Ishikawa (cell line): ENCODE data around the gene NACC2.

Experiments
- CEBPB ChIP-seq: IDR thresholded peaks from 2 replicates; pipeline ENCODE4 v1.6.1; 2012
- CREB1 ChIP-seq: IDR thresholded peaks from 2 replicates; pipeline ENCODE4 v1.6.1; 2012; ENCODE audit warnings: low read depth
- EGR1 ChIP-seq: IDR thresholded peaks from 2 replicates; pipeline ENCODE4 v1.6.1; 2012
- EP300 ChIP-seq: IDR thresholded peaks from 2 replicates; pipeline ENCODE4 v1.6.1; 2012; ENCODE audit warnings: borderline replicate concordance
- FOXM1 ChIP-seq: IDR thresholded peaks from 2 replicates; pipeline ENCODE4 v1.6.1; 2012; ENCODE audit warnings: low read depth, borderline replicate concordance
- MAX ChIP-seq: IDR thresholded peaks from 2 replicates; pipeline ENCODE4 v1.6.1; 2012
- RAD21 ChIP-seq: IDR thresholded peaks from 2 replicates; pipeline ENCODE4 v1.6.1; 2012; ENCODE audit warnings: low read depth
- REST ChIP-seq: IDR thresholded peaks from 2 replicates; pipeline ENCODE4 v1.6.1; 2012; ENCODE audit warnings: low read depth, mild to moderate bottlenecking
- TAF1 ChIP-seq: IDR thresholded peaks from 2 replicates; pipeline ENCODE4 v1.6.1; 2012; ENCODE audit warnings: low read depth, mild to moderate bottlenecking
- TCF12 ChIP-seq: IDR thresholded peaks from 2 replicates; pipeline ENCODE4 v1.6.1; 2012; ENCODE audit warnings: low read depth
- TEAD4 ChIP-seq: IDR thresholded peaks from 2 replicates; pipeline ENCODE4 v1.6.1; 2012
- USF1 ChIP-seq: IDR thresholded peaks from 2 replicates; pipeline ENCODE4 v1.6.1; 2012
- YY1 ChIP-seq: IDR thresholded peaks from 2 replicates; pipeline ENCODE4 v1.6.1; 2012; ENCODE audit warnings: low read depth
- ZBTB7A ChIP-seq: IDR thresholded peaks from 2 replicates; pipeline ENCODE4 v1.6.1; 2012; ENCODE audit warnings: low read depth

GRCh38 chr9:136012651-136013050, 82.4 kb downstream of the NACC2 start:
- no peak for TF ChIP-seq MAX
- TF ChIP-seq FOXM1, result no peak
- no peak for TF ChIP-seq CEBPB
- TF ChIP-seq CREB1, result no peak
- no peak for TF ChIP-seq EGR1
- TF ChIP-seq REST, result no peak
- no peak for TF ChIP-seq TAF1
- no peak for TF ChIP-seq RAD21
- TF ChIP-seq TCF12, result no peak
- TF ChIP-seq EP300, result no peak
- TF ChIP-seq YY1, result no peak
- TF ChIP-seq USF1, result no peak
- TF ChIP-seq ZBTB7A, result no peak
- TF ChIP-seq TEAD4, result no peak
